GM23338 (cell line): ENCODE measurements around the gene NLRC5. TPM values are rescaled to one million over a fixed set of nuclear protein-coding genes. Genes with fewer than 3 reads are reported as not detected.

Experiments used
- ATAC-seq: fragments of 200-7000 bp; cut with Tn5 transposase; 3 replicates; pipeline ENCODE4 v1.9.1; 2020
- DNase-seq: peaks from one replicate; pipeline ENCODE4 v3.0.0-alpha.2; 2015; ENCODE audit warnings: low spot score
- H2AFZ ChIP-seq: fragments of 200-600 bp; sonication (generic); 2 replicates; pipeline ENCODE4 v1.8.0; 2016; ENCODE audit warnings: antibody characterized with exemption, mild to moderate bottlenecking, moderate library complexity
- H3F3A ChIP-seq: fragments of 200-600 bp; sonication (generic); replicated peaks from 2 replicates; pipeline ENCODE4 v1.8.0; 2017; ENCODE audit warnings: antibody characterized with exemption, mixed run types, low read depth
- H3K27ac ChIP-seq: fragments of 200-600 bp; sonication (generic); 2 replicates; pipeline ENCODE4 v1.6.1; 2016; ENCODE audit warnings: low read depth
- H3K27me3 ChIP-seq: fragments of 200-600 bp; sonication (generic); 2 replicates; pipeline ENCODE4 v1.8.0; 2016; ENCODE audit warnings: mild to moderate bottlenecking, mixed run types, moderate library complexity; ENCODE audit not compliant: insufficient read depth
- H3K36me3 ChIP-seq: fragments of 200-600 bp; sonication (generic); 2 replicates; pipeline ENCODE4 v1.8.0; 2016; ENCODE audit warnings: mild to moderate bottlenecking; ENCODE audit not compliant: insufficient read depth
- H3K4me1 ChIP-seq: fragments of 200-600 bp; sonication (generic); 2 replicates; pipeline ENCODE4 v1.8.0; 2016; ENCODE audit warnings: mild to moderate bottlenecking, moderate library complexity; ENCODE audit not compliant: insufficient read depth
- H3K4me2 ChIP-seq: fragments of 200-600 bp; sonication (generic); 2 replicates; pipeline ENCODE4 v1.7.1; 2017; ENCODE audit warnings: mixed run types
- H3K4me3 ChIP-seq: fragments of 200-600 bp; sonication (generic); 2 replicates; pipeline ENCODE4 v1.6.1; 2016; ENCODE audit warnings: mixed run types
- H3K79me2 ChIP-seq: fragments of 200-600 bp; sonication (generic); replicated peaks from 2 replicates; pipeline ENCODE4 v1.8.0; 2017; ENCODE audit warnings: mild to moderate bottlenecking; ENCODE audit not compliant: insufficient read depth
- H3K9me2 ChIP-seq: fragments of 200-600 bp; sonication (generic); 2 replicates; pipeline ENCODE4 v1.8.0; 2017; ENCODE audit not compliant: insufficient read depth
- H4K20me1 ChIP-seq: fragments of 200-600 bp; sonication (generic); replicated peaks from 2 replicates; pipeline ENCODE4 v1.8.0; 2017; ENCODE audit warnings: mild to moderate bottlenecking; ENCODE audit not compliant: insufficient read depth
- H3K27ac Mint-ChIP-seq: 2 replicates; pipeline ENCODE4 v1.8.0; 2020; ENCODE audit warnings: inconsistent platforms, mild to moderate bottlenecking, moderate library complexity, mixed read lengths
- H3K27me3 Mint-ChIP-seq: 3 replicates; pipeline ENCODE4 v1.8.0; 2022; ENCODE audit warnings: low read depth, mild to moderate bottlenecking, moderate library complexity, mixed read lengths, inconsistent platforms; ENCODE audit not compliant: insufficient read depth, poor library complexity
- H3K36me3 Mint-ChIP-seq: 3 replicates; pipeline ENCODE4 v1.8.0; 2021; ENCODE audit warnings: low read depth, mild to moderate bottlenecking, inconsistent platforms, moderate library complexity, mixed read lengths
- H3K4me1 Mint-ChIP-seq: 3 replicates; pipeline ENCODE4 v1.8.0; 2020; ENCODE audit warnings: mild to moderate bottlenecking, inconsistent platforms, mixed read lengths
- H3K4me3 Mint-ChIP-seq: 3 replicates; pipeline ENCODE4 v1.8.0; 2021; ENCODE audit warnings: moderate library complexity, mild to moderate bottlenecking, inconsistent platforms, mixed read lengths
- H3K9me3 Mint-ChIP-seq: 3 replicates; pipeline ENCODE4 v1.8.0; 2020; ENCODE audit warnings: moderate library complexity, mild to moderate bottlenecking, inconsistent platforms, mixed read lengths
- CREB1 ChIP-seq: fragments of 250-450 bp; sonication (Bioruptor Pico); IDR thresholded peaks from 2 replicates; pipeline ENCODE4 v1.5.0; 2020; ENCODE audit warnings: low read depth, mild to moderate bottlenecking, moderate library complexity
- EZH2 ChIP-seq: fragments of 200-600 bp; sonication (generic); IDR thresholded peaks from one replicate; pipeline ENCODE4 v1.8.0; 2017; ENCODE audit warnings: antibody characterized with exemption, mild to moderate bottlenecking, low read depth; ENCODE audit not compliant: unreplicated experiment
- EZH2phosphoT487 ChIP-seq: fragments of 200-600 bp; sonication (generic); IDR thresholded peaks from one replicate; pipeline ENCODE4 v1.8.1; 2018; ENCODE audit warnings: antibody characterized with exemption; ENCODE audit not compliant: unreplicated experiment
- JUNB ChIP-seq: IDR thresholded peaks from one replicate; pipeline ENCODE4 v1.6.1; 2016; ENCODE audit warnings: antibody characterized with exemption; ENCODE audit not compliant: unreplicated experiment
- NANOG ChIP-seq: IDR thresholded peaks from 2 replicates; pipeline ENCODE4 v1.6.1; 2016; ENCODE audit warnings: antibody characterized with exemption, borderline replicate concordance
- POLR2AphosphoS5 ChIP-seq: IDR thresholded peaks from 2 replicates; pipeline ENCODE4 v1.6.1; 2016; ENCODE audit warnings: antibody characterized with exemption, low read depth
- STAT1 ChIP-seq: IDR thresholded peaks from one replicate; pipeline ENCODE4 v1.6.1; 2016; ENCODE audit warnings: antibody characterized with exemption; ENCODE audit not compliant: unreplicated experiment
- ZNF114 ChIP-seq: fragments of 250-450 bp; sonication (Bioruptor Pico); IDR thresholded peaks from 2 replicates; pipeline ENCODE4 v1.5.0; 2020; ENCODE audit warnings: mild to moderate bottlenecking, moderate library complexity
- ZNF331 ChIP-seq: fragments of 250-450 bp; sonication (Bioruptor Pico); IDR thresholded peaks from 2 replicates; pipeline ENCODE4 v1.5.0; 2020; ENCODE audit warnings: low read depth, mild to moderate bottlenecking, moderate library complexity
- polyA plus RNA-seq: library from polyadenylated mRNA; unstranded; fragments of >200 nt; fragmentation: Nextera tagmentation; extraction: Ambion mirVana; gene quantifications from 2 replicates; pipeline ENCODE4 v1.2.1, GENCODE V29; 2016
- total RNA-seq: library from RNA; depleted of rRNA; stranded (reverse); fragments of >200 nt; shearing (Covaris generic); gene quantifications from 2 replicates; pipeline ENCODE4 v1.2.3, GENCODE V29; 2014
- TF ChIP-seq, protein P1 (sequence below), 2 experiments: fragments of 200-600 bp in 1 of 2; sonication (generic) in 1 of 2; conservative IDR thresholded peaks; 2 replicates each; pipeline versions ENCODE4 v1.5.1 to v1.6.1; 2016 to 2017; ENCODE audit warnings: antibody characterized with exemption in 2 of 2, low read depth in 2 of 2, mild to moderate bottlenecking in 2 of 2, moderate library complexity in 1 of 2
- TF ChIP-seq, protein P2 (sequence below): IDR thresholded peaks from one replicate; pipeline ENCODE4 v1.6.1; 2018; ENCODE audit warnings: antibody characterized with exemption; ENCODE audit not compliant: unreplicated experiment
- TF ChIP-seq, protein P3 (sequence below): IDR thresholded peaks from 2 replicates; pipeline ENCODE4 v1.6.1; 2016; ENCODE audit warnings: antibody characterized with exemption
- TF ChIP-seq, protein P4 (sequence below): fragments of 250-450 bp; sonication (Bioruptor Pico); IDR thresholded peaks from 2 replicates; pipeline ENCODE4 v1.5.0; 2020; ENCODE audit warnings: mild to moderate bottlenecking, moderate library complexity

The NLRC5 gene
- total and polyA plus RNA-seq, 2 experiments from 2014 or later = 2.3 to 3.9 TPM

DNA sequence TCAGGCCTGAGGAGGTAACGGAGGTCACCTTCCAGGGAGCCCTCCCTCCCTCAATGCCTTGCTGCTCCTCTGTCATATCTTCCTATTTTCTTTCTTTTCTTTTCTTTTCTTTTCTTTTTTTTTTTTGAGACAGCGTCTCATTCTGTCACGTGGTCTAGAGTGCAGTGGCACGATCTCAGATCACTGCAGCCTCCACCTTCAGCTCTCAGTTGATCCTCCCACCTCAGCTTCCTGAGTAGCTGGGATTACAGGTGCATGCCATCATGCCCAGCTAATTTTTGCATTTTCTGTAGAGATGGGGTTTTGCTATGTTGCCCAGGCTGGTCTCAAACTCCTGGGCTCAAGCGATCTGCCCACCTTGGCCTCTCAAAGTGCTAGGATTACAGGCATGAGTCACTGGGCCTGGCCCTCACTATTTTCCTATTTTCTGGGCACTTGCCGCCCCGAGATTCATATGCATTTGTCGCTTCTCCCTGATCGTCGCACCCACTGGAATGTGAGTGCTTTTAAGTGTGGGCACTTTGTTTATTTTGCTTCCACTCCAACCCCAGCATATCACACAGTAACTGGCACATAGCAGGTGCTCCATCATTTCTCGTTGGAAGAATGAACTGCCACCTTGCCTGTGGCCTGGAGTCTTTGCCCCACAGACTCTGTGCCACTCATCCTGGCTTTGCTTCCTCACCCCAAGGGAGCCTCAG lies 134.8 kb downstream of the NLRC5 start:
- no peaks in the 10 kb centered on the region for H3K9me3 Mint-ChIP-seq
- no peak overlapping the region for H3K27ac ChIP-seq
- no peaks in the 10 kb centered on the region; the same call in 2 of the 3 replicates for H3K4me1 Mint-ChIP-seq
- no peaks in the 10 kb centered on the region for H3K36me3 ChIP-seq
- H3K4me2 ChIP-seq = no peak overlapping the region
- no peaks in the 10 kb centered on the region for H3F3A ChIP-seq
- H3K27me3 Mint-ChIP-seq = peaks cover 12% of the 10 kb centered on the region
- no peaks in the 10 kb centered on the region for H3K4me1 ChIP-seq
- ATAC-seq (no peak), DNase-seq (no peak)
- H3K4me3 Mint-ChIP-seq = no peak overlapping the region
- no peaks in the 10 kb centered on the region for H3K27me3 ChIP-seq
- TF ChIP-seq, protein P1, sequence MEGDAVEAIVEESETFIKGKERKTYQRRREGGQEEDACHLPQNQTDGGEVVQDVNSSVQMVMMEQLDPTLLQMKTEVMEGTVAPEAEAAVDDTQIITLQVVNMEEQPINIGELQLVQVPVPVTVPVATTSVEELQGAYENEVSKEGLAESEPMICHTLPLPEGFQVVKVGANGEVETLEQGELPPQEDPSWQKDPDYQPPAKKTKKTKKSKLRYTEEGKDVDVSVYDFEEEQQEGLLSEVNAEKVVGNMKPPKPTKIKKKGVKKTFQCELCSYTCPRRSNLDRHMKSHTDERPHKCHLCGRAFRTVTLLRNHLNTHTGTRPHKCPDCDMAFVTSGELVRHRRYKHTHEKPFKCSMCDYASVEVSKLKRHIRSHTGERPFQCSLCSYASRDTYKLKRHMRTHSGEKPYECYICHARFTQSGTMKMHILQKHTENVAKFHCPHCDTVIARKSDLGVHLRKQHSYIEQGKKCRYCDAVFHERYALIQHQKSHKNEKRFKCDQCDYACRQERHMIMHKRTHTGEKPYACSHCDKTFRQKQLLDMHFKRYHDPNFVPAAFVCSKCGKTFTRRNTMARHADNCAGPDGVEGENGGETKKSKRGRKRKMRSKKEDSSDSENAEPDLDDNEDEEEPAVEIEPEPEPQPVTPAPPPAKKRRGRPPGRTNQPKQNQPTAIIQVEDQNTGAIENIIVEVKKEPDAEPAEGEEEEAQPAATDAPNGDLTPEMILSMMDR (conservative IDR thresholded peaks at IDR 0.05; ENCODE audit: low read depth in 2 of 2) = no peak
- TF ChIP-seq, protein P2, sequence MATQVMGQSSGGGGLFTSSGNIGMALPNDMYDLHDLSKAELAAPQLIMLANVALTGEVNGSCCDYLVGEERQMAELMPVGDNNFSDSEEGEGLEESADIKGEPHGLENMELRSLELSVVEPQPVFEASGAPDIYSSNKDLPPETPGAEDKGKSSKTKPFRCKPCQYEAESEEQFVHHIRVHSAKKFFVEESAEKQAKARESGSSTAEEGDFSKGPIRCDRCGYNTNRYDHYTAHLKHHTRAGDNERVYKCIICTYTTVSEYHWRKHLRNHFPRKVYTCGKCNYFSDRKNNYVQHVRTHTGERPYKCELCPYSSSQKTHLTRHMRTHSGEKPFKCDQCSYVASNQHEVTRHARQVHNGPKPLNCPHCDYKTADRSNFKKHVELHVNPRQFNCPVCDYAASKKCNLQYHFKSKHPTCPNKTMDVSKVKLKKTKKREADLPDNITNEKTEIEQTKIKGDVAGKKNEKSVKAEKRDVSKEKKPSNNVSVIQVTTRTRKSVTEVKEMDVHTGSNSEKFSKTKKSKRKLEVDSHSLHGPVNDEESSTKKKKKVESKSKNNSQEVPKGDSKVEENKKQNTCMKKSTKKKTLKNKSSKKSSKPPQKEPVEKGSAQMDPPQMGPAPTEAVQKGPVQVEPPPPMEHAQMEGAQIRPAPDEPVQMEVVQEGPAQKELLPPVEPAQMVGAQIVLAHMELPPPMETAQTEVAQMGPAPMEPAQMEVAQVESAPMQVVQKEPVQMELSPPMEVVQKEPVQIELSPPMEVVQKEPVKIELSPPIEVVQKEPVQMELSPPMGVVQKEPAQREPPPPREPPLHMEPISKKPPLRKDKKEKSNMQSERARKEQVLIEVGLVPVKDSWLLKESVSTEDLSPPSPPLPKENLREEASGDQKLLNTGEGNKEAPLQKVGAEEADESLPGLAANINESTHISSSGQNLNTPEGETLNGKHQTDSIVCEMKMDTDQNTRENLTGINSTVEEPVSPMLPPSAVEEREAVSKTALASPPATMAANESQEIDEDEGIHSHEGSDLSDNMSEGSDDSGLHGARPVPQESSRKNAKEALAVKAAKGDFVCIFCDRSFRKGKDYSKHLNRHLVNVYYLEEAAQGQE = no peak
- TF ChIP-seq NANOG (no peak), EZH2phosphoT487 (no peak), JUNB (no peak), POLR2AphosphoS5 (no peak), ZNF331 (CRISPR knock-in tag) (no peak), CREB1 (no peak), EZH2 (no peak), STAT1 (no peak), ZNF114 (CRISPR knock-in tag) (no peak)
- TF ChIP-seq, protein P3, sequence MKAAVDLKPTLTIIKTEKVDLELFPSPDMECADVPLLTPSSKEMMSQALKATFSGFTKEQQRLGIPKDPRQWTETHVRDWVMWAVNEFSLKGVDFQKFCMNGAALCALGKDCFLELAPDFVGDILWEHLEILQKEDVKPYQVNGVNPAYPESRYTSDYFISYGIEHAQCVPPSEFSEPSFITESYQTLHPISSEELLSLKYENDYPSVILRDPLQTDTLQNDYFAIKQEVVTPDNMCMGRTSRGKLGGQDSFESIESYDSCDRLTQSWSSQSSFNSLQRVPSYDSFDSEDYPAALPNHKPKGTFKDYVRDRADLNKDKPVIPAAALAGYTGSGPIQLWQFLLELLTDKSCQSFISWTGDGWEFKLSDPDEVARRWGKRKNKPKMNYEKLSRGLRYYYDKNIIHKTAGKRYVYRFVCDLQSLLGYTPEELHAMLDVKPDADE = no peak
- TF ChIP-seq, protein P4, sequence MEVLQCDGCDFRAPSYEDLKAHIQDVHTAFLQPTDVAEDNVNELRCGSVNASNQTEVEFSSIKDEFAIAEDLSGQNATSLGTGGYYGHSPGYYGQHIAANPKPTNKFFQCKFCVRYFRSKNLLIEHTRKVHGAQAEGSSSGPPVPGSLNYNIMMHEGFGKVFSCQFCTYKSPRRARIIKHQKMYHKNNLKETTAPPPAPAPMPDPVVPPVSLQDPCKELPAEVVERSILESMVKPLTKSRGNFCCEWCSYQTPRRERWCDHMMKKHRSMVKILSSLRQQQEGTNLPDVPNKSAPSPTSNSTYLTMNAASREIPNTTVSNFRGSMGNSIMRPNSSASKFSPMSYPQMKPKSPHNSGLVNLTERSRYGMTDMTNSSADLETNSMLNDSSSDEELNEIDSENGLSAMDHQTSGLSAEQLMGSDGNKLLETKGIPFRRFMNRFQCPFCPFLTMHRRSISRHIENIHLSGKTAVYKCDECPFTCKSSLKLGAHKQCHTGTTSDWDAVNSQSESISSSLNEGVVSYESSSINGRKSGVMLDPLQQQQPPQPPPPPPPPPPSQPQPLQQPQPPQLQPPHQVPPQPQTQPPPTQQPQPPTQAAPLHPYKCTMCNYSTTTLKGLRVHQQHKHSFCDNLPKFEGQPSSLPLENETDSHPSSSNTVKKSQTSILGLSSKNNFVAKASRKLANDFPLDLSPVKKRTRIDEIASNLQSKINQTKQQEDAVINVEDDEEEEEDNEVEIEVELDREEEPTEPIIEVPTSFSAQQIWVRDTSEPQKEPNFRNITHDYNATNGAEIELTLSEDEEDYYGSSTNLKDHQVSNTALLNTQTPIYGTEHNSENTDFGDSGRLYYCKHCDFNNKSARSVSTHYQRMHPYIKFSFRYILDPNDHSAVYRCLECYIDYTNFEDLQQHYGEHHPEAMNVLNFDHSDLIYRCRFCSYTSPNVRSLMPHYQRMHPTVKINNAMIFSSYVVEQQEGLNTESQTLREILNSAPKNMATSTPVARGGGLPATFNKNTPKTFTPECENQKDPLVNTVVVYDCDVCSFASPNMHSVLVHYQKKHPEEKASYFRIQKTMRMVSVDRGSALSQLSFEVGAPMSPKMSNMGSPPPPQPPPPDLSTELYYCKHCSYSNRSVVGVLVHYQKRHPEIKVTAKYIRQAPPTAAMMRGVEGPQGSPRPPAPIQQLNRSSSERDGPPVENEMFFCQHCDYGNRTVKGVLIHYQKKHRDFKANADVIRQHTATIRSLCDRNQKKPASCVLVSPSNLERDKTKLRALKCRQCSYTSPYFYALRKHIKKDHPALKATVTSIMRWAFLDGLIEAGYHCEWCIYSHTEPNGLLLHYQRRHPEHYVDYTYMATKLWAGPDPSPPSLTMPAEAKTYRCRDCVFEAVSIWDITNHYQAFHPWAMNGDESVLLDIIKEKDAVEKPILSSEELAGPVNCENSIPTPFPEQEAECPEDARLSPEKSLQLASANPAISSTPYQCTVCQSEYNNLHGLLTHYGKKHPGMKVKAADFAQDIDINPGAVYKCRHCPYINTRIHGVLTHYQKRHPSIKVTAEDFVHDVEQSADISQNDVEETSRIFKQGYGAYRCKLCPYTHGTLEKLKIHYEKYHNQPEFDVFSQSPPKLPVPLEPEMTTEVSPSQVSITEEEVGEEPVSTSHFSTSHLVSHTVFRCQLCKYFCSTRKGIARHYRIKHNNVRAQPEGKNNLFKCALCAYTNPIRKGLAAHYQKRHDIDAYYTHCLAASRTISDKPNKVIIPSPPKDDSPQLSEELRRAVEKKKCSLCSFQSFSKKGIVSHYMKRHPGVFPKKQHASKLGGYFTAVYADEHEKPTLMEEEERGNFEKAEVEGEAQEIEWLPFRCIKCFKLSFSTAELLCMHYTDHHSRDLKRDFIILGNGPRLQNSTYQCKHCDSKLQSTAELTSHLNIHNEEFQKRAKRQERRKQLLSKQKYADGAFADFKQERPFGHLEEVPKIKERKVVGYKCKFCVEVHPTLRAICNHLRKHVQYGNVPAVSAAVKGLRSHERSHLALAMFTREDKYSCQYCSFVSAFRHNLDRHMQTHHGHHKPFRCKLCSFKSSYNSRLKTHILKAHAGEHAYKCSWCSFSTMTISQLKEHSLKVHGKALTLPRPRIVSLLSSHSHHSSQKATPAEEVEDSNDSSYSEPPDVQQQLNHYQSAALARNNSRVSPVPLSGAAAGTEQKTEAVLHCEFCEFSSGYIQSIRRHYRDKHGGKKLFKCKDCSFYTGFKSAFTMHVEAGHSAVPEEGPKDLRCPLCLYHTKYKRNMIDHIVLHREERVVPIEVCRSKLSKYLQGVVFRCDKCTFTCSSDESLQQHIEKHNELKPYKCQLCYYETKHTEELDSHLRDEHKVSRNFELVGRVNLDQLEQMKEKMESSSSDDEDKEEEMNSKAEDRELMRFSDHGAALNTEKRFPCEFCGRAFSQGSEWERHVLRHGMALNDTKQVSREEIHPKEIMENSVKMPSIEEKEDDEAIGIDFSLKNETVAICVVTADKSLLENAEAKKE = no peak
- no peaks in the 10 kb centered on the region; the same call in 2 of the 3 replicates for H3K36me3 Mint-ChIP-seq
- H2AFZ ChIP-seq = no peak overlapping the region
- no peaks in the 10 kb centered on the region for H3K9me2 ChIP-seq
- H3K27ac Mint-ChIP-seq = no peak overlapping the region; the same call in 1 of the 2 replicates
- no peaks in the 10 kb centered on the region for H3K79me2 ChIP-seq
- H3K4me3 ChIP-seq = no peak overlapping the region
- H4K20me1 ChIP-seq = no peaks in the 10 kb centered on the region
